Calu3 (cell line): ENCODE data around the gene RNLS. TPM values are rescaled to one million over a fixed set of nuclear protein-coding genes. Genes with fewer than 3 reads are reported as not detected.

Experiments used
- BruUV-seq: library from RNA; stranded (reverse); fragments of 400-500 nt; replicated peaks from 2 replicates; lab custom pipeline; 2021; lab: Mats Ljungman, UMichigan
- CTCF ChIA-PET: fragments of 300-600 bp; sonication (Branson Sonifier 250); formaldehyde crosslinking; loops from one replicate; lab custom pipeline; 2022; ENCODE audit warnings: antibody characterized with exemption; lab: Charles Lee
- DNase-seq: peaks from one replicate; pipeline ENCODE4 v3.0.0; 2022
- H3K27ac Mint-ChIP-seq: one replicate; pipeline ENCODE4 v1.8.0; 2022; ENCODE audit warnings: mixed read lengths; ENCODE audit not compliant: unreplicated experiment
- H3K27me3 Mint-ChIP-seq: one replicate; pipeline ENCODE4 v1.8.0; 2022; ENCODE audit warnings: mixed read lengths; ENCODE audit not compliant: unreplicated experiment
- H3K36me3 Mint-ChIP-seq: one replicate; pipeline ENCODE4 v1.8.0; 2022; ENCODE audit warnings: mild to moderate bottlenecking, moderate library complexity, mixed read lengths; ENCODE audit not compliant: insufficient read depth, unreplicated experiment
- H3K4me1 Mint-ChIP-seq: one replicate; pipeline ENCODE4 v1.8.0; 2022; ENCODE audit warnings: mild to moderate bottlenecking, low read depth, mixed read lengths; ENCODE audit not compliant: unreplicated experiment
- H3K4me3 Mint-ChIP-seq: one replicate; pipeline ENCODE4 v1.8.0; 2022; ENCODE audit warnings: mild to moderate bottlenecking, low read depth, moderate library complexity, mixed read lengths; ENCODE audit not compliant: unreplicated experiment
- H3K9me3 Mint-ChIP-seq: one replicate; pipeline ENCODE4 v1.8.0; 2022; ENCODE audit warnings: low read depth, mixed read lengths; ENCODE audit not compliant: unreplicated experiment
- CTCF ChIP-seq: fragments of 200-600 bp; IDR thresholded peaks from one replicate; pipeline ENCODE4 v1.8.0; 2022; ENCODE audit warnings: antibody characterized with exemption; ENCODE audit not compliant: unreplicated experiment
- intact Hi-C: fragments of 100-400 bp; cut with micrococcal nuclease; formaldehyde crosslinking; loops from one replicate; pipeline ENCODE4 v1.10.0; 2022; ENCODE audit not compliant: unreplicated experiment
- total RNA-seq: library from RNA; stranded (reverse); gene quantifications from 2 replicates; pipeline ENCODE4 v1.2.3, GENCODE V29; 2022

RNLS gene
- total RNA-seq, 1 experiment from 2014 or later = 6.3 TPM

DNA sequence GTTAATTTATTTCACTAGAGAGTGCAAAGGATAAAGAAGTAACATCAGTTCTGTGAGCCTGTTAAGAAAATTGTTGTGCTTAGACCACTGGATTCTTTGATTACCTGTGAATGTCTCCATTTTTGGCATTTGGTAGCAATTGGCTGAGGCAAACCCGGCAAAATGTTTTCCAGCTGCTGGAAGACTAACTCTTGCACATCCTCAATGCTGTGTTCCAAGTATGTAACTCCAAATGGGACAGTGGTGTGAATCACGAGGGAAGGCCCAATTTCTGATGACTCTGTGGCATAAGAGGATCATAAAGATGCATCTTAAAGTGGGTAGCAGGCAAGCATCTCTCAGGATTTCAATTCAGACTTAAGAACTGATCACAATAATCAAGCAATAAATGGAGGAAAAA is 268.8 kb downstream of the RNLS start:
- H3K4me3 Mint-ChIP-seq = no peak overlapping the region
- no peak overlapping the region for H3K27ac Mint-ChIP-seq
- no peak for TF ChIP-seq CTCF
- peaks cover 5% of the 10 kb centered on the region for H3K9me3 Mint-ChIP-seq
- no peaks in the 10 kb centered on the region for H3K4me1 Mint-ChIP-seq
- intact Hi-C loops = no loop called here
- CTCF ChIA-PET = no interaction called here
- no peaks in the 10 kb centered on the region for H3K36me3 Mint-ChIP-seq
- no peaks in the 10 kb centered on the region for H3K27me3 Mint-ChIP-seq
- no TSS peak for BruUV-seq
- DNase-seq = no peak

- CTCF ChIA-PET = no interaction called here
- BruUV-seq = no TSS peak
- TF ChIP-seq CTCF = no peak
- Mint-ChIP-seq H3K36me3 (no peaks in the 10 kb centered on the region), H3K9me3 (peaks cover 2% of the 10 kb centered on the region), H3K4me3 (no peak overlapping the region), H3K4me1 (no peaks in the 10 kb centered on the region), H3K27me3 (no peaks in the 10 kb centered on the region), H3K27ac (no peak overlapping the region)
- DNase-seq = no peak
- intact Hi-C loops = no loop called here
Observed at GRCh38 chr10:88313878-88314277, 269.2 kb downstream of the RNLS start.

GRCh38 chr10:88312855-88313254 is 270.3 kb downstream of the RNLS start:
- CTCF ChIA-PET = no interaction called here
- Mint-ChIP-seq H3K27me3 (no peaks in the 10 kb centered on the region), H3K27ac (no peak overlapping the region), H3K4me1 (no peaks in the 10 kb centered on the region), H3K9me3 (no peaks in the 10 kb centered on the region), H3K36me3 (no peaks in the 10 kb centered on the region), H3K4me3 (no peak overlapping the region)
- intact Hi-C loops = no loop called here
- no peak for TF ChIP-seq CTCF
- DNase-seq = no peak
- BruUV-seq = no TSS peak

DNA sequence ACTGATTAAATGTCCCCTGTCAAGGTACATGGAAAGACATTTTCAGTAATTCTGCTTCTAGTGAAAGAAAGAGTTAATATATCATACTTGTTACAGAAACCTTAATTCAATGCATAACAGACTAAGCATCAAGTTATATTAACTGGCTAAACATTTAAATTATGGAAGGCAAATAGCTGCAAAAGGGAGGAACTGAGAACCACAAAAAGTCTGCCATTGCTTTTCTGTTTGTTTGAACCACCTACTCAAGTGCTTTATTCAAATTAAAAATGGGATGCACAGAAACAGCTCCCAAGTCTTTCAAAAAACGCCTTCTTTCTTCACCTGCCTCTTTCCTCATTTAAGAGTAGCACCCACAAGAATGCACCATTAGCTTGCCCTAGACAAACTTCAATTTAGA is 271.9 kb downstream of the RNLS start:
- H3K27me3 Mint-ChIP-seq = no peaks in the 10 kb centered on the region
- no peak for TF ChIP-seq CTCF
- CTCF ChIA-PET = no interaction called here
- DNase-seq = no peak
- no TSS peak for BruUV-seq
- no peak overlapping the region for H3K27ac Mint-ChIP-seq
- no peaks in the 10 kb centered on the region for H3K9me3 Mint-ChIP-seq
- H3K4me3 Mint-ChIP-seq = no peak overlapping the region
- H3K4me1 Mint-ChIP-seq = no peaks in the 10 kb centered on the region
- intact Hi-C loops = no loop called here
- H3K36me3 Mint-ChIP-seq = no peaks in the 10 kb centered on the region
